Ovary (tissue), 3 donors: ENCODE data around the gene PCSK5.

Experiments
- EP300 ChIP-seq: sonication (generic); formaldehyde crosslinking; IDR thresholded peaks from one replicate; pipeline ENCODE4 v1.6.1; 2017; ENCODE audit warnings: antibody characterized with exemption
- POLR2A ChIP-seq: fragments of 450-650 bp; IDR thresholded peaks from one replicate; pipeline ENCODE4 v1.6.1; 2017; ENCODE audit warnings: antibody characterized with exemption, mild to moderate bottlenecking, moderate library complexity
- TF ChIP-seq, protein P1 (sequence below), 3 donors: fragments of 450-650 bp in 2 of 3; fragments of 200-600 bp in 1 of 3; IDR thresholded peaks; one replicate each; pipeline versions ENCODE4 v1.5.1 to v1.8.0; 2016 to 2022; ENCODE audit warnings: antibody characterized with exemption in 3 of 3, mild to moderate bottlenecking in 1 of 3
- donor health status: DM: no; HTN: no; CAD: no.

DNA sequence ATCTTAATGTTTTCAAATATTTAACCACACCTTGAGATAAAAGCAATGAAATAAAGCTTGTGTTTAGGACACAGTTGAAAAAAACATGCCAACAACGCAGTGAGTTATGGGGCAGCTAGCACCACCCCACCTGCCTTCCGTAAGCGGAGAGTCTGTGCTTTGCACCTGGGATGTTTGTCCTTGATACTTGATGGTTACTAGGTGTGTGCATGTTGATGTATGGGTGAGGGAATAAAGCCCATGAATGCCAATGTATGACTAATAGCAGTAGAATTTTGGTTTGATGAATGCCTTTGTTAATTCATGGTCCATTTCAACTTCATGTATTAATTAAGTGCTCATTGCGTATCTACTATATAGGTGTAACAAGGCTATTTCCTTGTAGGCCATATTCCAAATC, 74.0 kb downstream of the PCSK5 start:
- TF ChIP-seq, protein P1, sequence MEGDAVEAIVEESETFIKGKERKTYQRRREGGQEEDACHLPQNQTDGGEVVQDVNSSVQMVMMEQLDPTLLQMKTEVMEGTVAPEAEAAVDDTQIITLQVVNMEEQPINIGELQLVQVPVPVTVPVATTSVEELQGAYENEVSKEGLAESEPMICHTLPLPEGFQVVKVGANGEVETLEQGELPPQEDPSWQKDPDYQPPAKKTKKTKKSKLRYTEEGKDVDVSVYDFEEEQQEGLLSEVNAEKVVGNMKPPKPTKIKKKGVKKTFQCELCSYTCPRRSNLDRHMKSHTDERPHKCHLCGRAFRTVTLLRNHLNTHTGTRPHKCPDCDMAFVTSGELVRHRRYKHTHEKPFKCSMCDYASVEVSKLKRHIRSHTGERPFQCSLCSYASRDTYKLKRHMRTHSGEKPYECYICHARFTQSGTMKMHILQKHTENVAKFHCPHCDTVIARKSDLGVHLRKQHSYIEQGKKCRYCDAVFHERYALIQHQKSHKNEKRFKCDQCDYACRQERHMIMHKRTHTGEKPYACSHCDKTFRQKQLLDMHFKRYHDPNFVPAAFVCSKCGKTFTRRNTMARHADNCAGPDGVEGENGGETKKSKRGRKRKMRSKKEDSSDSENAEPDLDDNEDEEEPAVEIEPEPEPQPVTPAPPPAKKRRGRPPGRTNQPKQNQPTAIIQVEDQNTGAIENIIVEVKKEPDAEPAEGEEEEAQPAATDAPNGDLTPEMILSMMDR (IDR thresholded peaks at IDR 0.05) = no peak
- no peak for TF ChIP-seq EP300
- TF ChIP-seq POLR2A = no peak
